GM12878 (cell line): ENCODE results near the gene WDFY4.

Experiments
- CHD2 ChIP-seq: IDR thresholded peaks from 2 replicates; pipeline ENCODE4 v1.6.1; 2011; ENCODE audit warnings: low read depth, low read length, improper control_type of control experiment, borderline replicate concordance
- ELK1 ChIP-seq: IDR thresholded peaks from 2 replicates; pipeline ENCODE4 v1.6.1; 2012; ENCODE audit warnings: low read depth, low read length, improper control_type of control experiment
- GABPA ChIP-seq: IDR thresholded peaks from 2 replicates; pipeline ENCODE4 v1.6.1; 2014; ENCODE audit warnings: antibody characterized with exemption, low read depth, mild to moderate bottlenecking, inconsistent platforms
- PAX8 ChIP-seq: fragments of 450-650 bp; IDR thresholded peaks from 2 replicates; pipeline ENCODE4 v1.6.1; 2017; ENCODE audit warnings: mild to moderate bottlenecking, moderate library complexity
- POLR2A ChIP-seq: IDR thresholded peaks from 2 replicates; pipeline ENCODE4 v1.6.1; 2011; ENCODE audit warnings: low read depth, mild to moderate bottlenecking, low read length
- POLR2AphosphoS5 ChIP-seq: IDR thresholded peaks from 2 replicates; pipeline ENCODE4 v1.6.1; 2011; ENCODE audit warnings: mild to moderate bottlenecking, low read length, inconsistent platforms
- RAD21 ChIP-seq: IDR thresholded peaks from 2 replicates; pipeline ENCODE4 v1.6.1; 2011; ENCODE audit warnings: mild to moderate bottlenecking, low read depth, low read length, moderate library complexity; ENCODE audit not compliant: insufficient read depth
- REST ChIP-seq: IDR thresholded peaks from 2 replicates; pipeline ENCODE4 v1.6.1; 2012; ENCODE audit warnings: mild to moderate bottlenecking, low read depth, low read length
- SIX5 ChIP-seq: IDR thresholded peaks from 2 replicates; pipeline ENCODE4 v1.6.1; 2011; ENCODE audit warnings: mild to moderate bottlenecking, low read depth, low read length, moderate library complexity; ENCODE audit not compliant: severe bottlenecking
- SPI1 ChIP-seq: IDR thresholded peaks from 2 replicates; pipeline ENCODE4 v1.6.1; 2011; ENCODE audit warnings: low read depth, mild to moderate bottlenecking, low read length, moderate library complexity, borderline replicate concordance; ENCODE audit not compliant: insufficient read depth
- ZZZ3 ChIP-seq: IDR thresholded peaks from 2 replicates; pipeline ENCODE4 v1.6.1; 2011; ENCODE audit warnings: low read depth; ENCODE audit not compliant: control insufficient read depth, insufficient read length
- TF ChIP-seq, protein P1 (sequence below), 3 experiments: IDR thresholded peaks in 2 of 3; conservative IDR thresholded peaks in 1 of 3; 2 replicates each; pipeline ENCODE4 v1.5.1; 2011; ENCODE audit warnings: low read depth in 3 of 3, low read length in 3 of 3, mild to moderate bottlenecking in 3 of 3, control low read depth in 2 of 3, moderate library complexity in 2 of 3, inconsistent platforms in 1 of 3, mixed read lengths in 1 of 3; ENCODE audit not compliant: control insufficient read depth in 2 of 3, insufficient read depth in 1 of 3; ENCODE audit errors: extremely low read depth in 1 of 3

GRCh38 chr10:48805411-48805810 lies 120.7 kb downstream of the WDFY4 start:
- TF ChIP-seq CHD2 (no peak), ELK1 (no peak), SPI1 (no peak), ZZZ3 (no peak), POLR2A (no peak), REST (no peak), SIX5 (no peak), POLR2AphosphoS5 (no peak), PAX8 (no peak), GABPA (no peak), RAD21 (no peak)
- TF ChIP-seq, protein P1, sequence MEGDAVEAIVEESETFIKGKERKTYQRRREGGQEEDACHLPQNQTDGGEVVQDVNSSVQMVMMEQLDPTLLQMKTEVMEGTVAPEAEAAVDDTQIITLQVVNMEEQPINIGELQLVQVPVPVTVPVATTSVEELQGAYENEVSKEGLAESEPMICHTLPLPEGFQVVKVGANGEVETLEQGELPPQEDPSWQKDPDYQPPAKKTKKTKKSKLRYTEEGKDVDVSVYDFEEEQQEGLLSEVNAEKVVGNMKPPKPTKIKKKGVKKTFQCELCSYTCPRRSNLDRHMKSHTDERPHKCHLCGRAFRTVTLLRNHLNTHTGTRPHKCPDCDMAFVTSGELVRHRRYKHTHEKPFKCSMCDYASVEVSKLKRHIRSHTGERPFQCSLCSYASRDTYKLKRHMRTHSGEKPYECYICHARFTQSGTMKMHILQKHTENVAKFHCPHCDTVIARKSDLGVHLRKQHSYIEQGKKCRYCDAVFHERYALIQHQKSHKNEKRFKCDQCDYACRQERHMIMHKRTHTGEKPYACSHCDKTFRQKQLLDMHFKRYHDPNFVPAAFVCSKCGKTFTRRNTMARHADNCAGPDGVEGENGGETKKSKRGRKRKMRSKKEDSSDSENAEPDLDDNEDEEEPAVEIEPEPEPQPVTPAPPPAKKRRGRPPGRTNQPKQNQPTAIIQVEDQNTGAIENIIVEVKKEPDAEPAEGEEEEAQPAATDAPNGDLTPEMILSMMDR (IDR thresholded peaks at IDR 0.05 in 2 of 3, conservative IDR thresholded peaks at IDR 0.05 in 1 of 3; ENCODE audit: control insufficient read depth in 2 of 3, extremely low read depth in 1 of 3, insufficient read depth in 1 of 3, low read depth in 3 of 3, low read length in 3 of 3), result no peak
